ENCODE measurements around the gene MAGI2.

Gene MAGI2

GRCh38 chr7:79302293-79302692, 151.2 kb downstream of the MAGI2 start:
- DNase-seq (ENCODE audit: low read depth in 2 of 2), result no peak

GRCh38 chr7:79301419-79301818, 152.0 kb downstream of the MAGI2 start:
- DNase-seq (ENCODE audit: low read depth in 2 of 2), result no peak

- DNase-seq (ENCODE audit: low read depth in 2 of 2), result no peak
Measured at GRCh38 chr7:79300573-79300972, 152.9 kb downstream of the MAGI2 start.

GRCh38 chr7:79298145-79298760, 155.2 kb downstream of the MAGI2 start:
- no peak for DNase-seq (ENCODE audit: low read depth in 2 of 2)

- DNase-seq (ENCODE audit: low read depth in 2 of 2), result no peak
Measured at GRCh38 chr7:79296553-79297320, 156.7 kb downstream of the MAGI2 start.

- no peak for DNase-seq (ENCODE audit: low read depth in 2 of 2)
Measured at GRCh38 chr7:79293655-79294142, 159.8 kb downstream of the MAGI2 start.

GRCh38 chr7:79292834-79293233, 160.6 kb downstream of the MAGI2 start:
- DNase-seq (ENCODE audit: low read depth in 2 of 2), result no peak

- no peak for DNase-seq (ENCODE audit: low read depth in 2 of 2)
Measured at GRCh38 chr7:79291498-79291865, 162.0 kb downstream of the MAGI2 start.

- DNase-seq (ENCODE audit: low read depth in 2 of 2), result no peak
Measured at GRCh38 chr7:79290841-79291497, 162.5 kb downstream of the MAGI2 start.

GRCh38 chr7:79290398-79290797, 163.1 kb downstream of the MAGI2 start:
- no peak for DNase-seq (ENCODE audit: low read depth in 2 of 2)

- DNase-seq (ENCODE audit: low read depth in 2 of 2), result no peak
Measured at GRCh38 chr7:79288655-79289054, 164.8 kb downstream of the MAGI2 start.

- no peak for DNase-seq (ENCODE audit: low read depth in 2 of 2)
Measured at GRCh38 chr7:79287981-79288380, 165.5 kb downstream of the MAGI2 start.

GRCh38 chr7:79286181-79286580, 167.3 kb downstream of the MAGI2 start:
- DNase-seq (ENCODE audit: low read depth in 2 of 2), result no peak

- no peak for DNase-seq (ENCODE audit: low read depth in 2 of 2)
Measured at GRCh38 chr7:79285756-79286155, 167.7 kb downstream of the MAGI2 start.

- DNase-seq (ENCODE audit: low read depth in 2 of 2), result no peak
Measured at GRCh38 chr7:79284211-79284610, 169.3 kb downstream of the MAGI2 start.

GRCh38 chr7:79282882-79283602, 170.4 kb downstream of the MAGI2 start:
- DNase-seq (ENCODE audit: low read depth in 2 of 2), result no peak

GRCh38 chr7:79282070-79282694, 171.3 kb downstream of the MAGI2 start:
- no peak for DNase-seq (ENCODE audit: low read depth in 2 of 2)

- no peak for DNase-seq (ENCODE audit: low read depth in 2 of 2)
Measured at GRCh38 chr7:79281426-79281825, 172.0 kb downstream of the MAGI2 start.

GRCh38 chr7:79272938-79273337, 180.5 kb downstream of the MAGI2 start:
- no peak for DNase-seq (ENCODE audit: low read depth in 2 of 2)

- no peak for DNase-seq (ENCODE audit: low read depth in 2 of 2)
Measured at GRCh38 chr7:79272066-79272669, 181.3 kb downstream of the MAGI2 start.

- DNase-seq (ENCODE audit: low read depth in 2 of 2), result no peak
Measured at GRCh38 chr7:79268730-79269129, 184.7 kb downstream of the MAGI2 start.
